ENCODE measurements around the gene PRPF38B.

GRCh38 chr1:108691942-108692723 lies at the start of gene PRPF38B:
- TF ChIP-seq CTCF (IDR thresholded peaks at IDR 0.05) (peak in 1 of 6 experiments; percentile 10), POLR2A (IDR thresholded peaks at IDR 0.05) (peak; percentile 12 to 94)

All from thyroid gland (tissue), 4 donors.